Measurements from ENCODE around the gene ITPA.
"Not testable (repeated sequence)": the region's sequence is repeated elsewhere in the genome, so short reads cannot be mapped to it uniquely, and the experiment has no call there.

The ITPA gene

GRCh38 chr20:3202965-3203314 lies 6.4 kb upstream of the ITPA start:
- no peak for DNase-seq

- peak; percentile 4 to 20 for DNase-seq
Observed at GRCh38 chr20:3203315-3204123, 5.8 kb upstream of the ITPA start.

- peak; percentile 88 to 90 for DNase-seq
Observed at GRCh38 chr20:3204124-3204794, 5.0 kb upstream of the ITPA start, which contains the start of gene DDRGK1. TSS of gene DDRGK1 (minus strand) at chr20:3204682. CDS start at chr20:3204627, 55 bp downstream.

- DNase-seq, result peak in 1 of 2 experiments; percentile 15
Observed at GRCh38 chr20:3208786-3209256, 477 bp upstream of the ITPA start.

DNA sequence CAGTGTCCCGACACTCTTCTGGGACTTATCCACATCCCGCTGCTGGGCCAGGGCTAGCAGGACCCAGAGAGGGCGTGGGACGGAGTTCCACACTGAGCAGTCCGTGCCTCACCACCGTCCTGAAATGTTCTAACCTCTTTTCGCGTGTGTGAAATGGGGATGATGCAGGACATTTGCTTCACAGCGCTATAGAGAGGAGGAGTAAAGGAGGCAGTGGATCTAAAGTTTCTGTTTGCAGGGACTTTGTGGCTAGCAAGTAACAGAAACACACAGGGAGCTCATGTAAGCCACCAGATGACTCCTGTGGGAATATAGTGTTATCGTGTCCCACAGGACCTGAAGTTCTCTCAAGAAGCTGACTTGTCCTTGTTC lies 634 bp downstream of the ITPA start:
- DNase-seq, result no peak

DNA sequence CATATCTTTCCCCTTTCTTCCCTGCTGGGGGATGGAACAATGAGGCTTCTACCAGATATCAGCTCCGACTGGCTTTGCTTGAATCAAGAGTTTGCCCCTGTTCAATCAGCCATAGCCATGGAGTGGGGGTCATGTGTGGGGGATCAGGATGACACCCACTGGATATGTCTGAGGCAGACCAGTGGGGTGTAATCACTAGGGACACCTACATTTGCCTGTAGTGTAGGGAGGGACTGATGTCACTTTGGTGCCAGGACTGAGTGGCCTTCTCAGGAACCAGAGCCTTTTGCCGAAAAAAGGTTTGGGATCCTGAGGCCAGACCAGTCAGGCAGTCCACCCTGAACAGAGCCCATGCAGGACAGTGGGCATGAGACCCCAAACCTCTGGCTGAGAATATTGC lies 1.0 kb downstream of the ITPA start:
- no peak for DNase-seq

DNA sequence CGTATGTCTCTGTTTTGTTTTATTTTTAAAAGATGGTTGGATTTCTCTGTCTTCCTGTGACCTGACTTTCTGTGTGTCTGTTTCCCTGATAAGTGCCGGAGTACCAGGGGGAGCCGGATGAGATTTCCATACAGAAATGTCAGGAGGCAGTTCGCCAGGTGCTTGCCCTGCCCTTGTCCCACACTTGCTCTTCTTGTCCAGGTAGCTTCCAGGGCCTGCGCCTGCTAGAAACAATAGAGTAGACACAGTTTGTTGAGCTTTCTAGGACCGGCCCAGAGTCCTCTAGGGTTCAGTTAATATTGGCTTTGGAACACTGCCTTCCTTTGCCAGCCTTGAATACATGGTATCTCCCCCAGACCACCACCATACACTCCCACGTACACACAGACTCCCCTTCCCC lies 3.9 kb downstream of the ITPA start:
- DNase-seq, result no peak

- not testable (repeated sequence) for DNase-seq
Observed at GRCh38 chr20:3215359-3215917, 6.1 kb downstream of the ITPA start.

DNA sequence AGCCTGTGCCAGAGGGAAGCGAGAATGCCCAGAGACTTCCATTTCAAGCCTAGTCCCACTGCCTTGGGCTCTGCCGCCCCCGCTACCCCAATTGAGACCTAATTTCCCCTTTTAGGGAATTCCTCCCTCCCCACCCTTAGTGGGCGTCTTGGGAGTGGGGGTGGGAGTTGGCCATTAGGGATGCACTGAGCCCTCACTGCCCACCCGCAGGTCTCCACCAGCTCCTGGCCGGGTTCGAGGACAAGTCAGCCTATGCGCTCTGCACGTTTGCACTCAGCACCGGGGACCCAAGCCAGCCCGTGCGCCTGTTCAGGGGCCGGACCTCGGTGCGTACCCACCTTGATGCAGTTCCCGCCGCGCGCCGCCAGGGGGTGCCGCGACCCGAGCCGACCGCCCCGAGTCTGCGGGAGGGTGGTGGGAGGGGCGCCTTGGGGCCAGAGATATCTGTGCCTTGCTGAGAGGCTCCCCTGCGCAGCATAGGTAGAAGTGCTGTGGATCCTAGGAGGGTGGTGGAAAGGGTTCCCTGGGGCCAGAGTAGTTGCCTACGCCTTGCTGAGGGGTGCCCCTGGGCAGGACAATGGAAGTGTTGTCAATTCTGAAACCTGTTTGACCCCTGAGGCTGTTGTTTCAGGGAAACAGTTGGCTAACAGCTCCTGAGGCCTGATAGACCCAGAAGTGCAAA lies 9.2 kb downstream of the ITPA start:
- DNase-seq, result peak; percentile 58 to 77

DNA sequence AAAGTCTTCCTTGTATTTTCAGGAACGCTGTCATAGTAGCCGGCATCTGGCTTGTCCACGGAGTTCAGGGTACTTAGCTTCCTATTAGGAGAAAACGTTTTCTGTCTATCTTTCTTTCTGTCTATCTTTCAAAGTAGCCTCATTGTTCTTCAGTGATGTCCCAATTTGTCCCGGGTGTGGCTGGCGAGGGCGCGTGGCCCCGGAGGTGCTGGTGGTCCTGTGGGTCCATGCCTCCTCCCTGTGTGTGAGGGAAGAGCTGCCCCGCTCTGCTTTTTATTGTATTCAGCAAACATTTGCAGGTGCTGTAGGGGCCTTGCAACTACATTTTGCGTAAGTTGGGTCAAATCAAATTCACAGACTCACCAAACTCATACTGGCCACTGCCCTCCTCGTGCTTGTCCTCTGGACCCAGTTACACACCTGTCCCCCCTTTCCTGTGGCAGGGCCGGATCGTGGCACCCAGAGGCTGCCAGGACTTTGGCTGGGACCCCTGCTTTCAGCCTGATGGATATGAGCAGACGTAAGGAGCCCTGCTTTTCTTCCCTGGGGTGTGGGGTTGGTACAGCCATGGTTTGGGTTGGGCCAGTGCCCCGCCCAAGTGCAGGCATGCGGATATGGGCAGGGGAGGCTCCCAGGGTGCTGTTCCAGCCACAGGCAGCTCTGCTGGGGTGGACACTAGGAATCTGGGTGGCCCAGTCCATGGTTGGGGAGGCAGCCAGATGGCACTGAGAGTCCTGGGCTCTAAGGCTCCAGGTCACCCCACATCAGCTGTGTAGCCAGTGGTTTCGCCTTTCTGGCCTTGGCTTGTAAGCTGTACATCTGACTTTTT lies 12.3 kb downstream of the ITPA start:
- no peak for DNase-seq

DNA sequence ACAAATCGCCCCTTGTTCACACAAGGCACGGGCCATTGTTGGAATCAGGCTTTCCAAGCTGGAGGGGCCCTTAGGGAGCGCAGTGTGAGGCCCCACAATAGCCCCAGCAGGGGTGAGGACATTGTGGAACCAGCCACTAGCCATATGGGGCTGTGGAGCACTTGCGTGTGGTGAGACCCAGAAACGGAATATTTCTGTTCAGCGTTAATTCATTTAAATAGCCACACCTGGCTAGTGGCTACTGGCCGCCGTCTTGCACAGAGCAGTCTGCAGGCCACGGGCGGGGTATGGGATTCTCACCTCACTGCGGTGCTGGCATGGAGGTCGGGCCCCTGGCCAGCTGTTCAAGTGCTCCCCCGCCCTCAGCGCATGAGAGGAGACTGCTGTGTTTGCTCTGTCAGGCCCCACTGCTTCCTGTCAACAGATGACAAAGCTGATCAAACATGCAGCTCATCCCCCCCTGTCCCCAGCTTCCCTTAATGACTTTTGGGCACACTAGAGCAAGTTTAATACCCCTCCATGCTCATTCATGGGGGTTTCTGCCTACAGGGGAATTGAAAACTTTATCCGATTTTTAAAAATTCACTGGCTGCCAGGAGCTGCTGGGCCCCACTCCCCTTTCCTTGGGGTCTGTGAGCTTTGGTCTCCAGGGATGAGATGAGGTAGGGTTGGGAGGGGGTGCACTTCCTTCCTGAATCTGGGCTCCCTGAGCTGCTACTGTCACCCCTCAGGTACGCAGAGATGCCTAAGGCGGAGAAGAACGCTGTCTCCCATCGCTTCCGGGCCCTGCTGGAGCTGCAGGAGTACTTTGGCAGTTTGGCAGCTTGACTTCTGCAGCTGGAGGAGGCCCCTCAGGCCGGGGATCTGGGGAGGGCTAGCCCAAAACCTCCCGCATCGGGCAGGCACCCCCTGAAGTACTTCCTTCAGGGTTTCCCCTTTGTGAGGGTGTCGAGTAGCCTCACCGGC lies 13.6 kb downstream of the ITPA start:
- DNase-seq, result no peak

DNA sequence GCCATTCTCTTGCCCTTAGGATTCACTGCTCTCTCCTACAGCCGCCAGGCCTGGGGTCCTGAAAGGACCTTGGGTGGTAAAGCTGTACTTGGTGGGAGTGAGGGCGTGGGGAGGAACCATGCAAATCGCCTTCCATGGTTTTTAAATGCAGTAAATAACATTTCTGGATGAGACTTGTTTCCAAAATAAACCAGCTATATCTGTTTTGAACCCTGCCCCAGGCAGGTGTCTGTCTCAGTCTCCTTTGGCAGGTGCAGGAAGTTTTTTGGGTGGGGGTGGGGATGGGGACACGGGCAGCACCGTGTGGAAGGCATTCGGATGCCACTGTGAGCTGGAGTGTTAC lies 14.3 kb downstream of the ITPA start:
- no peak for DNase-seq

GRCh38 chr20:3223994-3224680 lies 14.8 kb downstream of the ITPA start:
- no peak for DNase-seq

- no peak for DNase-seq
Observed at GRCh38 chr20:3224681-3225421, 15.6 kb downstream of the ITPA start.

- DNase-seq, result no peak
Observed at GRCh38 chr20:3226093-3226492, 16.8 kb downstream of the ITPA start.

GRCh38 chr20:3226864-3227263 lies 17.6 kb downstream of the ITPA start:
- no peak for DNase-seq

DNA sequence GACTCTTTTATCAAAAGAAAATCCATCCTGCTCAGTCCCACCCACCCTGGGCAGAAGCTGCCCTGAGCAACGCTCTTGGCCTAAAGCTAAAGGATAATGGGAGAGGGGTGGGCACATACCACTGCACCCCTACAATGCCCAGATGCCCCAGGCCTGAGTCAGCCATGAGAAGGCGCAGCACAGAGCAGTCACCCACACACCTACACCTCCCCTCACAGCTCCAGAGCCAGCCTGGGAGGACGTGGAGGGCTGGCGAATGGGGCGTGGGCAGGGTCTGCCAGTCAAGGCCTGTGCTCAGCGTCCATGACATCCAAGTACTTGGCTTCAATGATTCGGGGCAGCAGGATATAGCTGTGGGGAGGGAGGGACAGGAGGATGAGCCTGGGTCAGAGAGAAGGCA lies 18.2 kb downstream of the ITPA start:
- DNase-seq, result no peak

DNA sequence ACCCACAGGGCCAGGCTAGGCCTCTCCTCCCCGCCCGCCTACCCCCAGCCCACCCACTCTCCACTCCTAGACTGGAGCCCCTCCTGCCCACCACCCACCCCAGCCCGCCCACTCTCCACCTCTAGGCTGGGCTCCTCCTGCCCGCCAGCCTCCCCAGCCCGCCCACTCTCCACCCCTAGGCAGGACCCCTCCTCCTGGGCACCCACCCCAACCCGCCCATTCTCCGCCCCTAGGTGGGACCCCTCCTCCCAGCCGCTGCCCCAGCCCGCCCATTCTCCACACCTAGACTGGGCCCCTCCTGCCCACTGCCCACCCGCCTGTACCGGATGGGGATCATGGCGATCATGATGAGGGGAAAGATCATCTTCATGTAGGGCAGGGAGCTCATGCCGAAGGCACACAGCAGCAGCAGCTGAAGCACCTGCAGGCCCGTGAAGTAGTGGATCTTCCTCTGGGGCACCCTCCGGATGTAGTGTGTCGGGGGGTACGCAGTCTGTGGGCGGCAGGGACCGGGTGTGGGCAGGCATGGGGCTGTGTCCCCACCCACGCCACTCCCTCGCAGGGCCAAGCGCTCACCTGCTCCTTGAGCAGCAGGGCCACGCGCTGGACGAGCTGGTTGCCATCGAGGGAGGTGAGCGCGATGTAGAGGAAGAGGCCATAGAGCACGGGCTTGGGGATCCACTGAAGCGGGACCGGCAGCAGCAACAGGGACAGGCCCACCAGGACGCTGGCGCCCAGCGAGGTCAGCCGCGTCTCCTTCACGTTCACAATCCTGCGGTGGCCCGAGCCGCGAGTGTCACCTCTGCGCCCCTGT lies 18.8 kb downstream of the ITPA start:
- DNase-seq, result no peak

- DNase-seq, result no peak
Observed at GRCh38 chr20:3228750-3229032, 19.4 kb downstream of the ITPA start.
